ENCODE measurements around the gene RHBG. TPM values are rescaled to one million over a fixed set of nuclear protein-coding genes. Genes with fewer than 3 reads are reported as not detected.

The RHBG gene
- total RNA-seq, 1 experiment from 2014 or later: 5.7 TPM

- no peak for DNase-seq (ENCODE audit: low read depth, low spot score)
These were observed 45.6 kb downstream of the RHBG start for GRCh38 chr1:156414461-156415064.

More at GRCh38 chr1:156414461-156415064, 45.6 kb downstream of the RHBG start:
- no TSS peak for BruUV-seq (replicated peaks)
- Histone ChIP-seq H3K27ac (ENCODE audit: low read depth, low read length) (no peak overlapping the region), H3K9ac (ENCODE audit: low read length) (no peak overlapping the region), H3K27me3 (ENCODE audit: insufficient read depth, low read length) (no peaks in the 10 kb centered on the region), H3K79me2 (ENCODE audit: insufficient read depth, low read length) (peaks cover 41% of the 10 kb centered on the region), H2AFZ (ENCODE audit: low read depth, low read length, poor library complexity, severe bottlenecking) (no peak overlapping the region), H3K36me3 (ENCODE audit: control insufficient read depth in 1 of 2, insufficient read depth in 2 of 2, low read length in 2 of 2) (peaks cover 0 to 18% of the 10 kb centered on the region in 2 experiments; a peak in 1 of 4 replicates), H3K4me1 (ENCODE audit: control insufficient read depth in 1 of 2, insufficient read depth in 2 of 2, low read length in 2 of 2) (peaks cover 0 to 17% of the 10 kb centered on the region in 2 experiments; a peak in 2 of 4 replicates), H3K9me3 (ENCODE audit: control insufficient read depth in 1 of 2, insufficient read depth in 1 of 2, low read depth in 1 of 2, low read length in 2 of 2) (no peaks in the 10 kb centered on the region), H3K4me2 (ENCODE audit: low read length) (no peak overlapping the region), H3K4me3 (replicated peaks in 1 of 2; ENCODE audit: low read depth in 1 of 2, low read length in 2 of 2) (no peak overlapping the region), H4K20me1 (ENCODE audit: insufficient read depth) (no peaks in the 10 kb centered on the region), H3K9me2 (ENCODE audit: insufficient read depth) (no peaks in the 10 kb centered on the region)
- no peak for ATAC-seq
- intact Hi-C loops (cut with micrococcal nuclease): no loop called here
- CTCF ChIA-PET: no interaction called here
- POLR2A ChIA-PET: no interaction called here
- no peak for TF ChIP-seq SRF (IDR thresholded peaks at IDR 0.05; ENCODE audit: low read depth)
- TF ChIP-seq REST (IDR thresholded peaks at IDR 0.05; ENCODE audit: low read depth): peak; percentile 85
- RAD21 ChIA-PET (ENCODE audit: low non-redundant PET in 1 of 2, low total read pairs in 2 of 2, uncharacterized antibody in 2 of 2, unreplicated experiment in 2 of 2): no interaction called here
